G401 (cell line): ENCODE data around the gene SHROOM3. TPM values are rescaled to one million over a fixed set of nuclear protein-coding genes. Genes with fewer than 3 reads are reported as not detected.
"Not testable (repeated sequence)": the region's sequence is repeated elsewhere in the genome, so short reads cannot be mapped to it uniquely, and the experiment has no call there.

ENCODE experiments used
- DNase-seq: peaks from one replicate; pipeline ENCODE4 v3.0.0-alpha.2; 2015; ENCODE audit warnings: low spot score
- in situ Hi-C: cut with HindIII; loops from 2 replicates; pipeline ENCODE4 v1.10.0; 2016; ENCODE audit warnings: low sequenced_read_pairs, mixed read lengths
- total RNA-seq: library from RNA; depleted of rRNA; stranded (reverse); fragments of >200 nt; shearing (Covaris generic); gene quantifications from 2 replicates; pipeline ENCODE4 v1.2.3, GENCODE V29; 2014

The SHROOM3 gene
- total RNA-seq, 1 experiment from 2014 or later = 58.4 TPM

- in situ Hi-C loops = no loop called here
- no peak for DNase-seq
Measured at GRCh38 chr4:76442807-76443206, 7.8 kb downstream of the SHROOM3 start.

- no peak for DNase-seq
Measured at GRCh38 chr4:76443376-76443775, 8.3 kb downstream of the SHROOM3 start.

GRCh38 chr4:76445911-76446310 is 10.9 kb downstream of the SHROOM3 start:
- DNase-seq = no peak
- in situ Hi-C loops = no loop called here

More at GRCh38 chr4:76443376-76443775, 8.3 kb downstream of the SHROOM3 start:
- in situ Hi-C loops = no loop called here

GRCh38 chr4:76447393-76447851 is 12.4 kb downstream of the SHROOM3 start:
- DNase-seq = no peak
- in situ Hi-C loops = no loop called here

GRCh38 chr4:76448211-76448610 is 13.2 kb downstream of the SHROOM3 start:
- no peak for DNase-seq
- in situ Hi-C loops = no loop called here

- no peak for DNase-seq
- in situ Hi-C loops = no loop called here
Measured at GRCh38 chr4:76449362-76449767, 14.3 kb downstream of the SHROOM3 start.

GRCh38 chr4:76449833-76450232 is 14.8 kb downstream of the SHROOM3 start:
- in situ Hi-C loops = no loop called here

GRCh38 chr4:76453232-76453631 is 18.2 kb downstream of the SHROOM3 start:
- in situ Hi-C loops = no loop called here
- DNase-seq = no peak

More at GRCh38 chr4:76449833-76450232, 14.8 kb downstream of the SHROOM3 start:
- no peak for DNase-seq

GRCh38 chr4:76454073-76454472 is 19.0 kb downstream of the SHROOM3 start:
- in situ Hi-C loops, DNase-seq: not testable (repeated sequence)

- in situ Hi-C loops = no loop called here
- no peak for DNase-seq
Measured at GRCh38 chr4:76457885-76458284, 22.9 kb downstream of the SHROOM3 start.

- in situ Hi-C loops = no loop called here
- DNase-seq = no peak
Measured at GRCh38 chr4:76458297-76458696, 23.3 kb downstream of the SHROOM3 start.

- in situ Hi-C loops = no loop called here
- DNase-seq = no peak
Measured at GRCh38 chr4:76458825-76459224, 23.8 kb downstream of the SHROOM3 start.

GRCh38 chr4:76459291-76459723 is 24.3 kb downstream of the SHROOM3 start:
- in situ Hi-C loops = no loop called here
- no peak for DNase-seq

- in situ Hi-C loops = no loop called here
- DNase-seq = no peak
Measured at GRCh38 chr4:76463568-76463967, 28.5 kb downstream of the SHROOM3 start.

GRCh38 chr4:76470064-76470463 is 35.0 kb downstream of the SHROOM3 start:
- no peak for DNase-seq
- in situ Hi-C loops = no loop called here

- in situ Hi-C loops = no loop called here
Measured at GRCh38 chr4:76470532-76470931, 35.5 kb downstream of the SHROOM3 start.

GRCh38 chr4:76476571-76476970 is 41.5 kb downstream of the SHROOM3 start:
- in situ Hi-C loops = no loop called here
- DNase-seq = no peak

More at GRCh38 chr4:76470532-76470931, 35.5 kb downstream of the SHROOM3 start:
- no peak for DNase-seq

GRCh38 chr4:76484654-76485053 is 49.6 kb downstream of the SHROOM3 start:
- DNase-seq = no peak
- in situ Hi-C loops = no loop called here

GRCh38 chr4:76485450-76485849 is 50.4 kb downstream of the SHROOM3 start:
- in situ Hi-C loops = no loop called here
- no peak for DNase-seq

- no peak for DNase-seq
- in situ Hi-C loops = no loop called here
Measured at GRCh38 chr4:76486588-76487276, 51.7 kb downstream of the SHROOM3 start.

GRCh38 chr4:76487621-76488020 is 52.6 kb downstream of the SHROOM3 start:
- DNase-seq = no peak
- in situ Hi-C loops = no loop called here
